Measurements from ENCODE around the gene CELSR3. TPM values are rescaled to one million over a fixed set of nuclear protein-coding genes. Genes with fewer than 3 reads are reported as not detected.

CELSR3 gene
- total and polyA plus RNA-seq, 9 donors = 0.23 to 3.4 (median 0.69) TPM

DNA sequence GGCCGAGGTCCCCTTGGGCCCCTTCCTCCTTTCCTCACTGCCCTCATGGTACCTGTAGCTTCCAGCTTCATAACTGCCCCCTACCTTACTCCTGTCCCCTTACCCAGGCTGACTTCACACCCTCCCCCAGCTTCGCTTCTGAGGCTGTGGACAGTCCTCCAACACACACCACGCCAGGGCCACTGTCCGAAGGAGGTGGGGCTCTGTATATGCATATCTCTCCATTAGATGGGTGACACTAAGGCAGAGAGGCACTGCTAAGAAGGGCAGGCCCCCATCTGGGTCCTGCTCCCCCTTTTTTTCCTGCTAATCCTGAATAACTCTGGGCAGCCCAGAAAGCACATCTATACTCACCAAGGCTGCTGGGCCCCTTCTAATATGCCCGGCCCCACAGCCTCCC is 66.5 kb downstream of the CELSR3 start:
- H3K4me3 ChIP-seq = no peak overlapping the region
- H3K27ac ChIP-seq = peak overlapping the region in 1 of 2 donors; percentile 13
- no peaks in the 10 kb centered on the region for H3K9me3 ChIP-seq
- no peak for DNase-seq
- TF ChIP-seq EP300 (IDR thresholded peaks at IDR 0.05) = no peak
- no peak for TF ChIP-seq POLR2A (IDR thresholded peaks at IDR 0.05)
- TF ChIP-seq, protein P1, sequence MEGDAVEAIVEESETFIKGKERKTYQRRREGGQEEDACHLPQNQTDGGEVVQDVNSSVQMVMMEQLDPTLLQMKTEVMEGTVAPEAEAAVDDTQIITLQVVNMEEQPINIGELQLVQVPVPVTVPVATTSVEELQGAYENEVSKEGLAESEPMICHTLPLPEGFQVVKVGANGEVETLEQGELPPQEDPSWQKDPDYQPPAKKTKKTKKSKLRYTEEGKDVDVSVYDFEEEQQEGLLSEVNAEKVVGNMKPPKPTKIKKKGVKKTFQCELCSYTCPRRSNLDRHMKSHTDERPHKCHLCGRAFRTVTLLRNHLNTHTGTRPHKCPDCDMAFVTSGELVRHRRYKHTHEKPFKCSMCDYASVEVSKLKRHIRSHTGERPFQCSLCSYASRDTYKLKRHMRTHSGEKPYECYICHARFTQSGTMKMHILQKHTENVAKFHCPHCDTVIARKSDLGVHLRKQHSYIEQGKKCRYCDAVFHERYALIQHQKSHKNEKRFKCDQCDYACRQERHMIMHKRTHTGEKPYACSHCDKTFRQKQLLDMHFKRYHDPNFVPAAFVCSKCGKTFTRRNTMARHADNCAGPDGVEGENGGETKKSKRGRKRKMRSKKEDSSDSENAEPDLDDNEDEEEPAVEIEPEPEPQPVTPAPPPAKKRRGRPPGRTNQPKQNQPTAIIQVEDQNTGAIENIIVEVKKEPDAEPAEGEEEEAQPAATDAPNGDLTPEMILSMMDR (IDR thresholded peaks at IDR 0.05) = no peak
- WGBS, 3 donors = 86 to 90% (median 89%) methylated on average over 5 of the region's 5 CpGs
- H3K4me1 ChIP-seq (ENCODE audit: insufficient read depth) = peaks cover 30% of the 10 kb centered on the region
- intact Hi-C loops (cut with DNase I) = no loop called here
- H3K36me3 ChIP-seq = no peaks in the 10 kb centered on the region
- no peaks in the 10 kb centered on the region for H3K27me3 ChIP-seq

DNA sequence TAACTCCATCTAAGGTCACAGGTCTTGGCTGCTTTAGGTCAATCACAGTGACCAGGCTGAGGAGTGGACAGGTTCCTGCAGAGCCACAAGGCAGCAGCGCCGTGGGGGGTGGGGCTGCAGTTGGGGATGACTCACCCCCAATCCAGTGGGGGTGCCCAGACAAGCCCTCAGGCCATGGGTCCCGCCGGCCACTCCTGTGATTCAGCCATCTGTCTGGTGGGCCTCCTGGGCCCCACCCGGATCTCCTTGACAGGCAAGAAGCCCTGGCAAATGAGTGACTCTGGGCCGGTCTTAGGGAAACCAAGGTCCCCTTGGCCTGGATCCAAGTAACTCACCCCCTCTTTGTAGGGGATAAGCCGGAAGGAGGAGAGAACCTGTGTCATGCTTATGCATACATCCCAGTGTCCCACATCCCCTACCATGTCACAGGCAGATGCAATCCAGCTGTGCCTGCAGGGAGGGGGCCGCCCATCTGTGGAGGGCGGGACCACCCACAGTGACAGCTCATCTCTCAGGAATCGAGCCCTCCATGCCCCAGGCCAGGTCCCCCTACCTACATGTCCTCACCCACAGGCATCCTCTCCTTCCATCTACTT is 67.1 kb downstream of the CELSR3 start:
- H3K27ac ChIP-seq = peak overlapping the region in 1 of 2 donors; percentile 13
- no peaks in the 10 kb centered on the region for H3K27me3 ChIP-seq
- no peaks in the 10 kb centered on the region for H3K9me3 ChIP-seq
- intact Hi-C loops (cut with DNase I) = no loop called here
- DNase-seq = peak; percentile 69 to 77 (median 76)
- no peaks in the 10 kb centered on the region for H3K36me3 ChIP-seq
- H3K4me1 ChIP-seq (ENCODE audit: insufficient read depth) = peaks cover 30% of the 10 kb centered on the region
- peak overlapping the region; percentile 37 for H3K4me3 ChIP-seq
- TF ChIP-seq, protein P1 (IDR thresholded peaks at IDR 0.05) = no peak
- TF ChIP-seq POLR2A (IDR thresholded peaks at IDR 0.05) (no peak), EP300 (IDR thresholded peaks at IDR 0.05) (no peak)
- 24 to 30% (median 27%) methylated on average over 10 of the region's 10 CpGs for WGBS, 3 donors

DNA sequence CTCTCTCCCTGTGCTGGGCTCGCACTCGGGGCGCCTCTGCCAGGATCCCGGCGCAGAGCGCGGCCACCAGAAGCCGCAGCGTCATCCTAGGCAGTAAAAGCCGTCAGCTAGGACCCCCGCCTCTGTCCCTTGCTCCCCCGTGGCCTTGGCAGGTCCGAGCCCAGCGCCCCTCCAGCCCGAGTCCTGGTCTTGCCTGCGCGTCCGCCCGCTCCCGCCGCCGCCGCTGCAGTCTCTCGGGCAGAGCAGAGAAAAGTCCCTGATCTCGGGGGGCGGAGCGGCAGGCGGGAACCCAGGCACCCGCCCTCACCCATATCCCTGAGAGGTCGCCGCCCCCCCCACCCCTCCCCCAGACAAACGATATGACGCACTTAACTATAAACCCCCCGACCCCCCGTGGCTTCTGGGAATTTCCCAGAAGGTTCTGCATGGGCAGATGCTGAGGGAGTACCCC is 67.6 kb downstream of the CELSR3 start, which contains the start of gene COL7A1:
TSS of gene COL7A1 (minus strand) at position 255 of the 451 bp plus-strand sequence. CDS start at position 85, 170 bp downstream.
- H3K27ac ChIP-seq = peak within 1 kb of the TSS in 1 of 2 donors; percentile 24
- peaks cover 30% of the 10 kb centered on the region for H3K4me1 ChIP-seq (ENCODE audit: insufficient read depth)
- no peaks in the 10 kb centered on the region for H3K36me3 ChIP-seq
- H3K9me3 ChIP-seq = no peaks in the 10 kb centered on the region
- intact Hi-C loops (cut with DNase I) = no loop called here
- peak within 1 kb of the TSS; percentile 37 for H3K4me3 ChIP-seq
- no peaks in the 10 kb centered on the region for H3K27me3 ChIP-seq
- TF ChIP-seq POLR2A (IDR thresholded peaks at IDR 0.05) (no peak), EP300 (IDR thresholded peaks at IDR 0.05) (no peak)
- TF ChIP-seq, protein P1 (IDR thresholded peaks at IDR 0.05) = no peak
- WGBS, 3 donors = 2 to 5% (median 5%) methylated on average over 17 to 35 of the region's 35 CpGs
- peak in 3 of 5 donors; percentile 27 to 66 (median 54) for DNase-seq

DNA sequence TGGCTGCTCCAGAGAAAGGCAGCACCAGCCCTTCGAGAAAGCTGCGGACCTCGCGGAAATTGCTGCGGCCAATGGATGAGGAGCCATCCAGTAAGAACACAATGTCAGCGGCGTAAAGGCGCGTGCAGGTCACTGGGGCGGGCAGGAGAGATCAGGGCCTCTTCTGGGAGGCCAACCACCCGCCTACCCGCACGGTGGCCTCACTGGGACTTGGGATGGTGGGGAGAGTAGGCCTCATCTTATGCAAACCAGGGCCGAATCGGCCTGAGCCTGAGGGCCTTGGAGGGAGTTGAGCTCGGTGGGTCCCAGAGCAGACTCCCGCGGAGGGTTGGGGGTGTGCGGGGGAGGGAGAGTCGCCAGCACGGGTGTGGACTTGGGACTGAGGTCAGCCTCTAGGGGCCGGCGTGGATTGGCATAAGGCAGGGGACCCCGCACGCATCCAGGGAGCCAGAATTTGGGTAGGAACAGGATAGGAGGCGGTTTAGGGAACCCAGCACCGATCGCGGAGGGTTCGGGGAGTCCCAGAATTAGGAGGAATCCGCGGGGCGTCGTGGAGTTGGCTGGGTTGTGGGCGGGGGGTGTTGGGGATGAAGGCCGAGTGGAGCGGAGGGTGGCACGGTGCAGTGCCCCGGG is 68.2 kb downstream of the CELSR3 start:
- Histone ChIP-seq H3K27me3 (no peaks in the 10 kb centered on the region), H3K27ac (no peak overlapping the region), H3K4me3 (peak overlapping the region; percentile 37), H3K36me3 (no peaks in the 10 kb centered on the region), H3K9me3 (no peaks in the 10 kb centered on the region), H3K4me1 (ENCODE audit: insufficient read depth) (peaks cover 26% of the 10 kb centered on the region)
- TF ChIP-seq EP300 (IDR thresholded peaks at IDR 0.05) (no peak), POLR2A (IDR thresholded peaks at IDR 0.05) (no peak)
- TF ChIP-seq, protein P1 (IDR thresholded peaks at IDR 0.05) = no peak
- 24 to 36% (median 34%) methylated on average over 36 to 39 of the region's 39 CpGs for WGBS, 3 donors
- peak in 1 of 5 donors; percentile 45 for DNase-seq
- intact Hi-C loops (cut with DNase I) = no loop called here

All from ovary (tissue), 9 donors.